Gastrocnemius medialis (tissue), 4 donors: ENCODE data around the gene SLC24A4. TPM values are rescaled to one million over a fixed set of nuclear protein-coding genes. Genes with fewer than 3 reads are reported as not detected.

Experiments
- ATAC-seq, 2 donors: fragments of 150-250 bp; one replicate each; pipeline ENCODE4 v1.9.1; 2016
- DNase-seq, 2 donors: peaks; one replicate each; pipeline ENCODE4 v3.0.0-alpha.2; 2019
- H3K27ac ChIP-seq, 4 donors: fragments of 200-600 bp; sonication (generic); 1 replicate in 1 of 4; 2 replicates in 3 of 4; pipeline ENCODE4 v1.5.1; 2016 to 2018; ENCODE audit warnings: mild to moderate bottlenecking in 2 of 4, moderate library complexity in 1 of 4
- H3K27me3 ChIP-seq, 3 donors: fragments of 200-600 bp; sonication (generic) in 2 of 3; 1 replicate in 1 of 3; 2 replicates in 2 of 3; pipeline versions ENCODE4 v1.5.1 to v1.6.0; 2016 to 2019; ENCODE audit warnings: mild to moderate bottlenecking in 1 of 3, moderate library complexity in 1 of 3
- H3K36me3 ChIP-seq, 2 donors: fragments of 200-600 bp; sonication (generic) in 1 of 2; one replicate each; pipeline ENCODE4 v1.5.1; 2017 to 2018
- H3K4me1 ChIP-seq, 2 donors: fragments of 200-600 bp; sonication (generic) in 1 of 2; one replicate each; pipeline ENCODE4 v1.5.1; 2016 to 2017; ENCODE audit warnings: mild to moderate bottlenecking in 2 of 2
- H3K4me3 ChIP-seq, 4 donors: fragments of 200-600 bp; sonication (generic) in 3 of 4; 1 replicate in 1 of 4; 2 replicates in 3 of 4; pipeline ENCODE4 v1.5.1; 2016 to 2019; ENCODE audit warnings: mild to moderate bottlenecking in 2 of 4
- H3K9me3 ChIP-seq, 3 donors: fragments of 200-600 bp; sonication (generic) in 2 of 3; 1 replicate in 1 of 3; 2 replicates in 2 of 3; pipeline ENCODE4 v1.5.1; 2016 to 2019
- CTCF ChIP-seq, 5 experiments: fragments of 450-650 bp in 3 of 5; fragments of 200-600 bp in 2 of 5; sonication (generic) in 2 of 5; IDR thresholded peaks in 4 of 5; conservative IDR thresholded peaks in 1 of 5; 1 replicate in 4 of 5; 2 replicates in 1 of 5; pipeline ENCODE4 v1.5.1; 2016 to 2019; ENCODE audit warnings: antibody characterized with exemption in 5 of 5, mild to moderate bottlenecking in 3 of 5, moderate library complexity in 3 of 5
- POLR2A ChIP-seq, 2 donors: fragments of 450-650 bp; IDR thresholded peaks; one replicate each; pipeline ENCODE4 v1.6.1; 2017; ENCODE audit warnings: antibody characterized with exemption in 2 of 2, mild to moderate bottlenecking in 2 of 2, moderate library complexity in 2 of 2
- in situ Hi-C, 4 donors: fragments of 200-750 bp; cut with MboI; loops; one replicate each; pipeline versions ENCODE4 v1.15.0 to v1.8.0; 2017; ENCODE audit warnings: low sequenced_read_pairs in 4 of 4
- intact Hi-C: fragments of 100-400 bp; cut with DNase I; formaldehyde crosslinking; loops from one replicate; pipeline ENCODE4 v1.15.1; 2023; ENCODE audit warnings: low total_unique reads
- total RNA-seq, 4 donors: library from RNA; depleted of rRNA; stranded (reverse); fragments of >200 nt; gene quantifications; one replicate each; pipeline versions ENCODE4 v1.1.0 to v1.2.3, GENCODE V29; 2016

The SLC24A4 gene
- total RNA-seq, 4 donors from 2014 or later: 0.07 to 0.76 (median 0.50) TPM

GRCh38 chr14:92542766-92543554 is 220.0 kb downstream of the SLC24A4 start:
- in situ Hi-C loops: no loop called here
- ATAC-seq (no peak), DNase-seq (no peak)
- Histone ChIP-seq H3K36me3 (no peaks in the 10 kb centered on the region), H3K27me3 (no peaks in the 10 kb centered on the region), H3K4me3 (no peak overlapping the region), H3K27ac (no peak overlapping the region), H3K9me3 (no peaks in the 10 kb centered on the region), H3K4me1 (peaks cover 11 to 12% of the 10 kb centered on the region in 2 donors)
- intact Hi-C loops: no loop called here
- TF ChIP-seq CTCF (IDR thresholded peaks at IDR 0.05 in 4 of 5, conservative IDR thresholded peaks at IDR 0.05 in 1 of 5) (no peak), POLR2A (IDR thresholded peaks at IDR 0.05) (no peak)

- Histone ChIP-seq H3K36me3 (no peaks in the 10 kb centered on the region), H3K27ac (peak overlapping the region in 1 of 4 donors; percentile 10), H3K4me1 (peaks cover 11 to 12% of the 10 kb centered on the region in 2 donors), H3K27me3 (no peaks in the 10 kb centered on the region), H3K4me3 (no peak overlapping the region), H3K9me3 (no peaks in the 10 kb centered on the region)
- in situ Hi-C loops (no loop called here), intact Hi-C loops (no loop called here)
- ATAC-seq (no peak), DNase-seq (no peak)
- no peak for TF ChIP-seq CTCF (IDR thresholded peaks at IDR 0.05 in 4 of 5, conservative IDR thresholded peaks at IDR 0.05 in 1 of 5)
- no peak for TF ChIP-seq POLR2A (IDR thresholded peaks at IDR 0.05)
These were observed 221.2 kb downstream of the SLC24A4 start for GRCh38 chr14:92544051-92544720.

DNA sequence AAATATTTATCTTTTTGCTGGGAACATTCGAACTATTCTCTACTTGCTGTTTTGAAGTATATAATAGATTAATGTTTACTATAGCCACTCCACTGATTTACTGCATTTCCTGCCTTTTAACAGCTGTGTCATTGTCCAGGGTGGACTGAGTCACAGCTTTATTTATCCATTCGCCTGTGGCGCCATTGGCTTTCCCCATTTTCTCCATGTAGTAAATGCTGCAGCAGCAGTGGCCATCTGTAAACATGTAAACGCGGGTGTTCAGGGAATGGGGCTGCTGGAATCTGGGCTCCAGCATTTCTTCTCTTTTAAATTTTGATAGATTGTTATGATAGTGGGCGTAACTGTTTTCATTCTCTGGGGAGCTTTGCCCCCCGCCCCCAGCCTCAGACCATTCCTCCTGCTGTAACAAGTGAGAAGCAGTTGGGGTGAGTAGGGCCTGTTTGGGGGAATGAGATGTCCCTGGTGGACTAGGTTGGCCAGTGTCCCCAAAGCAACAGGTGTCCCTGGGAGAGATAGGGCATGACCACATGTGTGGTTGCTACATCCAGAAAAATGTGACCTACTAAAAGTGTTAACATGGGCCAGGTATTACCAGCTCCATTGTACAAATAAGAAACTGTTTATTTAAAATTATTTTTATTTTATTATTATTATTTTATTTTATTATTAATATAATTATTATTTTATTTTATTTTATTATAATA is 223.5 kb downstream of the SLC24A4 start:
- no peaks in the 10 kb centered on the region for H3K27me3 ChIP-seq
- H3K4me3 ChIP-seq: no peak overlapping the region
- DNase-seq (no peak), ATAC-seq (peak; percentile 44 to 62)
- H3K4me1 ChIP-seq: peaks cover 0 to 8% of the 10 kb centered on the region in 2 donors
- in situ Hi-C loops (no loop called here), intact Hi-C loops (no loop called here)
- H3K27ac ChIP-seq: peak overlapping the region in 3 of 4 donors; percentile 37 to 49 (median 45)
- H3K9me3 ChIP-seq: no peaks in the 10 kb centered on the region
- H3K36me3 ChIP-seq: no peaks in the 10 kb centered on the region
- TF ChIP-seq CTCF (IDR thresholded peaks at IDR 0.05 in 4 of 5, conservative IDR thresholded peaks at IDR 0.05 in 1 of 5): no peak
- TF ChIP-seq POLR2A (IDR thresholded peaks at IDR 0.05): no peak

- H3K4me3 ChIP-seq: no peak overlapping the region
- H3K4me1 ChIP-seq: peaks cover 0 to 8% of the 10 kb centered on the region in 2 donors
- H3K9me3 ChIP-seq: no peaks in the 10 kb centered on the region
- peak; percentile 8 to 36 for ATAC-seq
- in situ Hi-C loops (no loop called here), intact Hi-C loops (no loop called here)
- TF ChIP-seq CTCF (IDR thresholded peaks at IDR 0.05 in 4 of 5, conservative IDR thresholded peaks at IDR 0.05 in 1 of 5) (no peak), POLR2A (IDR thresholded peaks at IDR 0.05) (no peak)
- no peaks in the 10 kb centered on the region for H3K27me3 ChIP-seq
- H3K27ac ChIP-seq: peak overlapping the region; percentile 57 to 71 (median 65)
- no peaks in the 10 kb centered on the region for H3K36me3 ChIP-seq
- no peak for DNase-seq
These were observed 226.3 kb downstream of the SLC24A4 start for GRCh38 chr14:92549105-92549858.
